Measurements from ENCODE around the gene TOLLIP. TPM values are rescaled to one million over a fixed set of nuclear protein-coding genes. Genes with fewer than 3 reads are reported as not detected.

Gene TOLLIP
- total RNA-seq, 2 donors from 2014 or later: 53.2 to 56.4 TPM

GRCh38 chr11:1338201-1339065, 29.0 kb upstream of the TOLLIP start:
- no peak for ATAC-seq
- Mint-ChIP-seq H3K4me1 (ENCODE audit: low read depth in 2 of 2) (peaks cover 16 to 19% of the 10 kb centered on the region in 2 donors), H3K9me3 (peaks cover 4% of the 10 kb centered on the region), H3K27ac (peak overlapping the region in 1 of 2 donors; percentile 2), H3K36me3 (peaks cover 6% of the 10 kb centered on the region), H3K4me3 (peak overlapping the region; percentile 79), H3K27me3 (peaks cover 0 to 3% of the 10 kb centered on the region in 2 donors)
- DNase-seq (ENCODE audit: low spot score): no peak

DNA sequence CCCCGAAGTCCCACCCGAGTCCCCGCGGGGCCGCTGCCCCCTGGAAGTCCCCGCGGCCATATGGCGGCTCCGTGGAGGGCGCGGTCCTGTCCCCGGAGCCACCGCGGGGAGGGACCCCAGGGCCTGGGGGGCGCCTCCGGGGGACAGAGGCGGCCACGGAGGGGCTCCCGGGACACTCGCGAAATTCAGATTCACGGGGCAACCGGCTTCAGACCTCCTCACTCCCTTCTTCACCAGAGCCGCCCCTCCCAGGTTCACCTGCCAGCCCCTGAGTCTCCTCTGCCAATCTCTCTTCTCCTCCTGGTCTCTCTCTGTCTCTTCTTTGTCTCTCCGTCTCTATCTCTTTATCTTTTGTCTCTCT, 28.2 kb upstream of the TOLLIP start:
- H3K36me3 Mint-ChIP-seq: peaks cover 6% of the 10 kb centered on the region
- DNase-seq (ENCODE audit: low spot score): no peak
- peak overlapping the region; percentile 79 for H3K4me3 Mint-ChIP-seq
- no peak for ATAC-seq
- H3K4me1 Mint-ChIP-seq (ENCODE audit: low read depth in 2 of 2): peaks cover 16 to 19% of the 10 kb centered on the region in 2 donors
- H3K27me3 Mint-ChIP-seq: peaks cover 0 to 3% of the 10 kb centered on the region in 2 donors
- H3K9me3 Mint-ChIP-seq: peaks cover 4% of the 10 kb centered on the region
- H3K27ac Mint-ChIP-seq: peak overlapping the region in 1 of 2 donors; percentile 2

DNA sequence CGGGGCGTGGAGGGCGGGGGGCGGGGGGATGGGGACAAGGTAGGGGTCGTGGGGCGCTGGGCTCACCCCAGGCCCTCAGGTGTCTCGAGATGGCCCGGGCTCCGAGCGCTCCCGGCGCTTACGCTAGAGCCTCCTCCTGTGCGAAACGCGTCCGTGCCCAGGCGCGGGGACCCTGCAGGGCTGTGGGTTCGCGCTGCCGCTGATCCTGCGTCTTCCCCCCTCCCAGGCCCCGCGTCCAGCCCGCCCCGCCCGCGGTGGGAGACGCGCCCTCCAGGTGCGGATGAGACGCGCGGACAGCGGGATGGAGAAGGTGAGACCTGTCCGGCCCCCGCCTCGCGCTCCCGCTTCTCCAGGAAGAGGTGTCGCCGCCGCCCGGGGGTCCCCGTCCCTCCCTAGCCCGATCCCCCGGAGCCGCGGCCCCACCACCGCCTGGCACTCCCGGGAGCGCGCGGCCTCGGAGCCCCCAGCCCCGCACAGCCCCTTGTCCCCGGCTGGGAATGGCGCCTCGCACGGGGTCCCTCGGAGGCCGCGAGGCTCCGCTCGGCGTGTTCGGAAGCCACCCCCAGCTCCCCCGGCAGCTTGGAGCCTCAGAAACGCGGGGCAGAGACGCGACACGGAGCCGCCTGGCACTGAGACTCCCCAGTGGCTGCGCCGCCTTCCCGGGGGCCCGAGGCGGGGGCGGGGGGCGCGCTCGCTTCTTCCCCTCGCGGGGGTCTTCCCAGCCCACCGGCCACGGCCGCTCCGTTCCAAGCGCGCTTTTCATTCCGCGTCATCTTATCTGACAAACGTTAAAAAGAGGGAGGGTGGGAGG, 27.6 kb upstream of the TOLLIP start:
- Mint-ChIP-seq H3K9me3 (peaks cover 4% of the 10 kb centered on the region), H3K27me3 (peaks cover 0 to 3% of the 10 kb centered on the region in 2 donors), H3K36me3 (peaks cover 6% of the 10 kb centered on the region), H3K4me3 (no peak overlapping the region), H3K27ac (no peak overlapping the region), H3K4me1 (ENCODE audit: low read depth in 2 of 2) (peaks cover 16 to 19% of the 10 kb centered on the region in 2 donors)
- ATAC-seq: peak; percentile 52 to 62
- DNase-seq (ENCODE audit: low spot score): no peak

- peak; percentile 75 to 86 for ATAC-seq
- H3K9me3 Mint-ChIP-seq: peaks cover 4% of the 10 kb centered on the region
- DNase-seq (ENCODE audit: low spot score): peak; percentile 82
- peak overlapping the region; percentile 79 for H3K4me3 Mint-ChIP-seq
- H3K27ac Mint-ChIP-seq: peak overlapping the region; percentile 39 to 43
- peaks cover 0 to 3% of the 10 kb centered on the region in 2 donors for H3K27me3 Mint-ChIP-seq
- H3K4me1 Mint-ChIP-seq (ENCODE audit: low read depth in 2 of 2): peaks cover 16 to 19% of the 10 kb centered on the region in 2 donors
- H3K36me3 Mint-ChIP-seq: peaks cover 6% of the 10 kb centered on the region
Observed at GRCh38 chr11:1335811-1336761, 26.7 kb upstream of the TOLLIP start.

DNA sequence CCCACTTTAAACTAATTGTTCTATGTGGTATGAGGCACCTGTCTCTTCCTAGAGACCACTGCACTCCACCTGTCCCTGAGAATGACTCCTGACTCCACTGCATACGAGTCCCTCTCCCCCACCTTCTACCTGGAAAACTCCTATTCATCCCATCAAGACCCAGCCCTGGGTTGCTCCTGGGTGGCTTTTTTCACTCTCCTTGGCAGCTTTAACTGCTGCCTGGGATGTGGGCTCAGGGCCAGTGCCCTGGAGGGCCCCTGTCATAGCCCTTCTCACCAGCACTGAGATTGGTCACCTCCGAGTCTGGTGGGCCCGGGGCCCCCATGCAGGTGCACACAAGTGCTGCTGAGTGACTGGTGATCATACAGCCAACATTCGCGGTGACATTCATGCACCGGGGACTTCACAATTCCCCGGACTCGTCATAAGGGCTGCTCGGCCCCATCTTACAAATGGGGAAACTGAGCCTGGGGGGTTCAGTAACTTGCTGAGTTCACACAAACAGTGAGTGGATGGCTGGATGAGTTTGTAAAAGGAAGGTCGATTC, 25.9 kb upstream of the TOLLIP start:
- peaks cover 6% of the 10 kb centered on the region for H3K36me3 Mint-ChIP-seq
- H3K4me3 Mint-ChIP-seq: peak overlapping the region; percentile 79
- DNase-seq (ENCODE audit: low spot score) (no peak), ATAC-seq (no peak)
- peaks cover 4% of the 10 kb centered on the region for H3K9me3 Mint-ChIP-seq
- peaks cover 0 to 6% of the 10 kb centered on the region in 2 donors for H3K27me3 Mint-ChIP-seq
- H3K4me1 Mint-ChIP-seq (ENCODE audit: low read depth in 2 of 2): peaks cover 18 to 19% of the 10 kb centered on the region in 2 donors
- peak overlapping the region; percentile 39 to 43 for H3K27ac Mint-ChIP-seq

- Mint-ChIP-seq H3K27me3 (peaks cover 4 to 9% of the 10 kb centered on the region in 2 donors), H3K4me3 (no peak overlapping the region), H3K9me3 (peaks cover 4% of the 10 kb centered on the region), H3K4me1 (ENCODE audit: low read depth in 2 of 2) (peaks cover 18 to 19% of the 10 kb centered on the region in 2 donors), H3K27ac (no peak overlapping the region), H3K36me3 (peaks cover 6% of the 10 kb centered on the region)
- ATAC-seq: no peak
- no peak for DNase-seq (ENCODE audit: low spot score)
Observed at GRCh38 chr11:1333860-1334259, 24.4 kb upstream of the TOLLIP start.

- peaks cover 10 to 13% of the 10 kb centered on the region in 2 donors for H3K27me3 Mint-ChIP-seq
- H3K4me1 Mint-ChIP-seq (ENCODE audit: low read depth in 2 of 2): peaks cover 18 to 19% of the 10 kb centered on the region in 2 donors
- DNase-seq (ENCODE audit: low spot score): no peak
- H3K9me3 Mint-ChIP-seq: peaks cover 4% of the 10 kb centered on the region
- peaks cover 8% of the 10 kb centered on the region for H3K36me3 Mint-ChIP-seq
- ATAC-seq: no peak
- H3K4me3 Mint-ChIP-seq: no peak overlapping the region
- no peak overlapping the region for H3K27ac Mint-ChIP-seq
Observed at GRCh38 chr11:1333091-1333772, 23.8 kb upstream of the TOLLIP start.

DNA sequence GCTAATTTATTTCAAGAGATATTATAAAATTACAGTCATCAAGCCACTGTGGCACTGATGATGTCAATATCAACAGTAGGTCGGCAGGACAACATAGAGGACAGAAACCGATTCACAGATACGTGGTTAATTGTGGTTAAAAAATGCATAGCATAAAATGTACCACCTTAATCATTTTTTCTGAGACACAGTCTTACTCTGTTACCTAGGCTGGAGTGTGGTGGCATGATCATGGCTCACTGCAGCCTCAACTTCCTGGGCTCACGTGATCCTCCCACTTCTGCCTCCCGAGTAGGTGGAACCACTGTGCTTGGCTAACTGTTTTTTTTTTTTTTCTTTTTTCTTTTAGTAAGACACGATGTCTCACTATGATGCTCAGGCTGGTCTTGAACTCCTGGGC, 21.0 kb upstream of the TOLLIP start:
- ATAC-seq: no peak

GRCh38 chr11:1327064-1327460, 17.6 kb upstream of the TOLLIP start:
- H3K36me3 Mint-ChIP-seq: peaks cover 21% of the 10 kb centered on the region
- H3K4me3 Mint-ChIP-seq: no peak overlapping the region
- peaks cover 0 to 8% of the 10 kb centered on the region in 2 donors for H3K4me1 Mint-ChIP-seq (ENCODE audit: low read depth in 2 of 2)
- peaks cover 5% of the 10 kb centered on the region for H3K9me3 Mint-ChIP-seq
- ATAC-seq (no peak), DNase-seq (ENCODE audit: low spot score) (no peak)
- no peak overlapping the region for H3K27ac Mint-ChIP-seq
- peaks cover 43 to 57% of the 10 kb centered on the region in 2 donors for H3K27me3 Mint-ChIP-seq

More for the DNA sequence above, 21.0 kb upstream of the TOLLIP start:
- Mint-ChIP-seq H3K27ac (no peak overlapping the region), H3K9me3 (peaks cover 5% of the 10 kb centered on the region), H3K4me3 (no peak overlapping the region), H3K36me3 (peaks cover 21% of the 10 kb centered on the region), H3K4me1 (ENCODE audit: low read depth in 2 of 2) (peaks cover 8 to 10% of the 10 kb centered on the region in 2 donors), H3K27me3 (peaks cover 26 to 31% of the 10 kb centered on the region in 2 donors)
- no peak for DNase-seq (ENCODE audit: low spot score)

DNA sequence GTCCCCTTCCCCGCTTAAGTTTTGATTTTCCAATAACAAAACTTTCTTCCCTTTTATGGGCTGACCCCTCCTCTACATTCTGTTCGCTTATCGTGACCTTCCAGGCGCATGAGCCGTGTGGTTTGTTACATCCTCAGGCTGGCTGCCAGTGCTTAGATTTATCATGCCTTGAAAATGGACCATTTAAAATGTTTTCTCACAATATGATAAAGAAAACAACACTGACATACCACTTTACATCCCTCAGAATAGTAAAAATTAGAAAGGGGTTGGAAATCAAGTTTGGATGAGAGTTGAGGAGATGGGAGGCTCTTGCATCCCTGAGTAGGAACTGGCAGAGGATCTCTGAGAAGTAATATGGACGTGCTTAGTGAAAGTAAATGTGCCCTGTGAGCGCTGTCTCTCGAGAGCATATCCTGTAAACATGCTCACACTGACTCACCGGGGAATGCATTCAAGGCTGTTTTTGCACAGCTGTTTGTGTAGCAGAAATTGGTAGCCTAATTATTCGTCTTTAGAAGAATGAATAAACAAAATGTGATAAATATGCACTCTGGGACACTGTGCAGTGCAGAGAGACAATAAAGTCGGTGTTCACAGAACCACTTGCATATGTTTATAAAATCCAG, 17.1 kb upstream of the TOLLIP start:
- Mint-ChIP-seq H3K27ac (no peak overlapping the region), H3K36me3 (peaks cover 21% of the 10 kb centered on the region), H3K27me3 (peaks cover 43 to 62% of the 10 kb centered on the region in 2 donors), H3K4me1 (ENCODE audit: low read depth in 2 of 2) (peaks cover 0 to 8% of the 10 kb centered on the region in 2 donors), H3K4me3 (no peak overlapping the region), H3K9me3 (peaks cover 5% of the 10 kb centered on the region)
- ATAC-seq (no peak), DNase-seq (ENCODE audit: low spot score) (no peak)

DNA sequence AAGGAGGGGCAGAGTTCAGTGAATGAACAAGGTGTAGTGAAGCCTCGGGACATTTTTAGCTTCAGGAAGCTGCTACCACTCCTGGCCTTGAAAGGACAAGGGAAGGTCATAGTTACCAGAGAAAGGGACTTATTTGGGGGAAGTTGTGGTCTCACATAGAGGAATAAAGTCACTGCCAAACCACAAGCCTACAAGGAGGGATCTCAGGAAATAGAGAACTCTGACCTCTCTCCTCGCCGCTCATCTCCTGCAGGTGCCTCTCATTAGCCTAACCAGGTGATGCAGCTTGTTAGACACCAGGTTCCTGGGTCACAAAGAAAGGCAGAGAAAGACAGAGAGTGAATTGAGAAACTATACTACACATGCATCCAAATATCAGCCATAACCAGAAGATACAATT, 14.3 kb upstream of the TOLLIP start:
- no peak overlapping the region for H3K4me3 Mint-ChIP-seq
- DNase-seq (ENCODE audit: low spot score): no peak
- no peak for ATAC-seq
- H3K27ac Mint-ChIP-seq: no peak overlapping the region
- H3K9me3 Mint-ChIP-seq: peaks cover 5% of the 10 kb centered on the region
- peaks cover 46 to 72% of the 10 kb centered on the region in 2 donors for H3K27me3 Mint-ChIP-seq
- peaks cover 0 to 6% of the 10 kb centered on the region in 2 donors for H3K4me1 Mint-ChIP-seq (ENCODE audit: low read depth in 2 of 2)
- H3K36me3 Mint-ChIP-seq: peaks cover 21% of the 10 kb centered on the region

DNA sequence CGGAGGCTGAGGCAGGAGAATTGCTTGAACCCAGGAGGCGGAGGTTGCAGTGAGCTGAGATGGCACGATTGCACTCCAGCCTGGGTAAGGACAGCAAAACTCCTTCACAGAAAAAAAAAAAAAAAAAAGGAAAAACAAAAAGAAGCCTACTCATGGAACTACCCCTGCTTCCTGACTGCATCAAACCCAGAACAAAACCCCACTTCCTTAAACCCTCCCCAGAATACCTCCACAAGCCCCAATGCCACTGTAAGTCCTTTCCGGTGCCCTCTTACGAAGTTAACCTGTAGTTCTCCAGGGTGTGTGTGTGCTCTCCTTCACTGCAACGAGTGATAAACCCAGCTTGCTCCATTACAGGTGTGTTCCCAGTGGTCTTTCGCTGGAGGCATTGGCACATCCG, 8.6 kb upstream of the TOLLIP start:
- peaks cover 19 to 32% of the 10 kb centered on the region in 2 donors for H3K27me3 Mint-ChIP-seq
- ATAC-seq: no peak
- H3K4me3 Mint-ChIP-seq: no peak overlapping the region
- H3K36me3 Mint-ChIP-seq: no peaks in the 10 kb centered on the region
- no peaks in the 10 kb centered on the region for H3K9me3 Mint-ChIP-seq
- no peak for DNase-seq (ENCODE audit: low spot score)
- no peak overlapping the region for H3K27ac Mint-ChIP-seq
- H3K4me1 Mint-ChIP-seq (ENCODE audit: low read depth in 2 of 2): no peaks in the 10 kb centered on the region

Measured in natural killer cell treated with Interleukin-12 subunit alpha and Interleukin-12 subunit beta and Interleukin-15 and Interleukin-18, amount 100 ng/mL, for 72 hours (primary cell).